GM18909 (cell line): ENCODE measurements around the gene CSN1S1.
"Not testable (repeated sequence)": the region's sequence is repeated elsewhere in the genome, so short reads cannot be mapped to it uniquely, and the experiment has no call there.

ENCODE experiments used
- ATAC-seq: cut with Tn5 transposase; IDR thresholded peaks from one replicate; pipeline ENCODE4 v1.9.1; 2021; ENCODE audit warnings: mild to moderate bottlenecking; ENCODE audit not compliant: unreplicated experiment, poor library complexity

CSN1S1 gene

GRCh38 chr4:69930768-69931167, at the start of gene CSN1S1:
Gene CSN1S1, plus strand, starts transcription at chr4:69931068. Its CDS starts 1,488 bp downstream, at chr4:69932556.
- no peak for ATAC-seq

DNA sequence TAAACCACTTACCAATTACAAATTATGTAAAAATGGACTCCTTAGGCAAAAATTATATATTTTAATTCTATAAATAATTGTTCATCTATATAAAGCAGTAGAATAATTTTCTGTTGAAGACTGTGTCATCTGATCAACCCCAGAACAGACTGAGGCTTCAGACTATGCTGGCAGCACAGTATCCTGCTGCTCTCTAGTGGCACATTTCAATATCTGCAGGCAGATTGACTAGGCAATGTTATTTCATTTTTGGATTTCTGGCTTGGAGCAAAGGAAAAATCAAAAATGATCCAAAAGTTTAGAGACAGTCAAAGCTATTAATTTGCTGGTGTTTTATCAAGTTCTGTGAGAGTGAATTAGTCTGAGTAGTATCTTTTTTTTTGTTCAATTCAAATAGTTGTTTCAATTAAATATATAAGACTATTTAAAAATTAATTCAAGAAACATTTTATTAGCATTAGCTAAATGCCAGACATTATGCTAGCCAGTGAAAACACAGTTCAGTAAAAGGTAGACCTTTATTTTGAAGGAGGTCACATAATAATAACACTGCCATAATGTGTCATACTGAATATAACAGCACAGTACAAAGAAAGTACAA, 49.6 kb upstream of the CSN1S1 start:
- ATAC-seq: peak; percentile 83

DNA sequence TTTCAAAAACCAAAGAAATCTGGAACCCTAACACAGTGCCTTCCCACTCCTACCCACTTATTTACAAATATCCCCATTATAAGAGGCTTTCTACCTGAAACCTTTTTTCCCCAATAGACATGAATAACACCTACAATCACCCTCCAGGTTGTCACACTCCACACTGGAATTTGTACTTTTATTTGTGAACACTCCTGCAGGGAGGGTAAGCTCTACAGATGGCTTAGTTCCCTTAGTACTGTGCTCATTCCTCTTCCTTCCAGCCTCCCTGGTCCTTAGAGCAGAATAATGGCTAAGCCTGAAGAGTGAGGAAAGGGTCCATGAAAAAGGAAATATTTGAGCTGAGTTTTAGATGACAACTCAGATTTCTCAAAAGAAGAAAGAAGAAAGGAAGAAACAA, 48.7 kb upstream of the CSN1S1 start:
- ATAC-seq: no peak

- ATAC-seq: no peak
These were observed 42.5 kb upstream of the CSN1S1 start for GRCh38 chr4:69888336-69888735.

DNA sequence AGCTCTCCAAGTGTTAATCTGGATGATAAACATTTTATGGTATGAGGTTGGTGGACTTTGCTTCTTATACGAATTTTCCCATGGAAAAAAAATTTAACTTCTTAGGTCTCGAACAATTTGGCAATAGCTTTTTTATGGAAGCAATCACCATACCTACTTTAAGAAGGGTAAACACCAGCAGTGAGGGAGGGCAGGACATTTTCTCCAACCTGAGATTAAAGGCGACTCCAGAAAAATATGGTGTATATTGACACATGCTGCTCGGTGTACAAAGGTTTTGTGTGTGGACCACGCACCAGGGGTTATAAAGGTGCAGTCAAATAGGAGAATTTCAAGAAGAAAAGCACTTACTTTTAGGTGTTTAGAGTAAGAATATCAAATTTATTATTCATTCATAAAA, 36.7 kb upstream of the CSN1S1 start:
- ATAC-seq: no peak

DNA sequence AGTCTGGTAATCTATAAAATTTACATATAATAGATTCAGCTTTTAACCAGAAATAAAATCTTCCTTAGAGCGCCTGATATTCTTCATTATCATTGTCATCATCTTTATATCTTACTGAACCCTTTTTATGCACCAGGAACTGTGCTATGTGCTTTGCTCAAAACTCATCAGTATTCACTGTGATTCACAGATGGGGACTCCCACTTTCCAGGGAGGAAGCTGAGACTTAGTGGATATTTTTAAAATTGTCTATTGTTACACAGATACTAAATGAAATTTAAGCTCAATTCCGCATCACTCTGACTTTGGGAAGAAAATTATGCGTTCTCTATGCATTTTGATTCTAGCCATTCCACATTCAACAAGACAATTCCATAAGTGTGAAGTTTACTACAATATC, 36.1 kb upstream of the CSN1S1 start:
- no peak for ATAC-seq

DNA sequence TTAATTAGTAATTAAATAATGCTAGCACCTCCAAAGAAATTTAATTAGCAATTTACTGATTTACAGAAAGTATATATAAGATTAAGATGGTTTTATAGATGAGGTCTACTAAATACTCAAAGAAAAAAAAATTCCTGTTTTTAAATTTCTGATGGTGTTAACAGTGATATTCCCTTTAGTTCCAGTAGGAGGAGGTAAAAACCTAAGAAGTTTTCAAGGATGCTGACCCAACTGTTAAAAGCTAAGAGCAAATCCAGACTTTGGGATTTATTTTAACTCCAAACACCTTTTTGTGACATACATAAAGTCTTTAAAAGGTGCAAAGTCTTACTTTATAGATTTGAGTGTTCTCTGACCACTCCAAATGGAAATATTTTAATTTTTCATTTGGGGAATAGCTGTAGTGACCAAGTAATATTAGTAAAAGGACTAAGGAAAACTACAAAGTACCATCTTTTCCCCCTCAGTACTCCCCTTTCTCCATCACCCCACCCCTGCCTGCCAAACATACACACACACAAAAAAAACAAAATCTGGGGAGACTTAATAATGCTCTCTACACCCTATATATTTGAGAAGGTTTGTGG, 34.2 kb upstream of the CSN1S1 start:
- ATAC-seq: no peak

DNA sequence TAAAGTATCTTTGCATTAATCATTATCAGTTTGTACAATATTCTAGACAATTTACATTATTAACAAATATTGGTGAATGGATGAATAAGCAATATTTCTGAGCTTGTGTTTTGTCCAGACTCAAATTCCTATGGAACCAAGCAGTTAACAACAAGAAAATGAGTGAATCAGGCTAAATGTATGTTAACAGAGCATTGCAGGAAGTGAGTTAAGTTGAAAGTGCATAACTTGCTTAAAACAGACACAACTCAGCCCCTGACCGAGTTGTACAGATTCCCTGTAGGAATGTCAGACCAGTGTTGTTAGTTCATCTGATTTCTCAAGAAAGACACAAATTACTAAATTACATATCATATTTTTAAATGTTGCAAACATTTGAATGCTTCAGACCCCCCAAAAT, 23.7 kb upstream of the CSN1S1 start:
- no peak for ATAC-seq

- no peak for ATAC-seq
These were observed 21.7 kb upstream of the CSN1S1 start for GRCh38 chr4:69909195-69909594.

- peak; percentile 80 for ATAC-seq
These were observed 20.7 kb upstream of the CSN1S1 start for GRCh38 chr4:69910016-69910782.

DNA sequence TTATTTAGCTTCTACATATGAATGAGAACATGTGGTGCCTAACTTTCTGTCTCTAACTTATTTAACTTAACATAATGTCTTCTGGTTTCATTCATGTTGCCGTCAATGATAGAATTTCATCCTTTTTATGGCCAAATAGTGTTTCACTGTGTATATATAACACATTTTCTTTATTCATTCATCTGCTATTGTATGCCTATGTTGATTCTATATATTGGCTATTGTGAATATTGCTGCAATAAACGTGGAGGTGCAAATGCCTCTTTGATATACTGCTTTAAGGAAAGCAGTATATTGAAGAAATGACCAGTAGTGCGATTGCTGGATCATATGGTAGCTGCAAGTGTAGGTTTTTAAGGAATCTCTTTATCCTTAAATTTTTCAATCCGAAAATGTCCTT, 10.0 kb upstream of the CSN1S1 start:
- no peak for ATAC-seq

DNA sequence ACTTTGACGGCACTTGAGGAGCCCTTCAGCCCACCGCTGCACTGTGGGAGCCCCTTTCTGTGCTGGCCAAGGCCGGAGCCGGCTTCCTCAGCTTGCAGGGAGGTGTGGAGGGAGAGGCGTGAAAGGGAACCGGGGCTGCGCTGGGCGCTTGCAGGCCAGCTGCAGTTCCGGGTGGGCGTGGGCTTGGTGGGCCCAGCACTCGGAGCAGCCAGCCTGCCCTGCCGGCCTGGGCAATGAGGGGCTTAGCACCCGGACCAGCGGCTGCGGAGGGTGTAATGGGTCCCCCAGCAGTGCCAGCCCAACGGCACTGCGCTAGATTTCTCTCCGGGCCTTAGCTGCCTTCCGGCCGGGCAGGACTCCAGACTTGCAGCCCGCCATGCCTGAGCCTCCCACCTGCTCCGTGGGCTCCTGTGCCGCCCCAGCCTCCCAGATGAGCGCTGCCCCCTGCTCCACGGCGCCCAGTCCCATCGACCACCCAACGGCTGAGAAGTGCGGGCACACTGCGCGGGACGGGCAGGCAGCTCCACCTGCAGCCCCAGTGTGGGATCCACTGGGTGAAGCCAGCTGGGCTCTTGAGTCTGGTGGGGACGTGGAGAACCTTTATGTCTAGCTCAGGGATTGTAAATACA, 7.0 kb upstream of the CSN1S1 start:
- not testable (repeated sequence) for ATAC-seq

DNA sequence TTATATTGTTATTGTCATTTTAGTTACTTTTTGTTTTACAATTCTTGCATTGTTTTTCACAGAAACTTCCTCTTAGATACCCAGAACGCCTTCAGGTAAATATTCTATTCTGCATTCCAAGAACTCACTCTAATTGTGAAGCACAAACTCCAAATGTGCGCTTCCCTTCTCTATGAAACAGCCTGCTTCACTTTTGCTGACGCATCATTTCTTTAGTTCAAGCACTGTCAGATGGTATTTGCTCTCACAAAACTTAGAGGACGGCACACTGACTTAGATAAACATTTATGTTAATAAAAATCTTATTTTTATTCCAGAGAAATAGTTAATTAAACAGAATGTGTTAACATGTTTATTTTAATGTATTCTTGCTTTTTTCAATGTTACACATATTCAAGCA, 3.3 kb downstream of the CSN1S1 start:
- ATAC-seq: no peak

DNA sequence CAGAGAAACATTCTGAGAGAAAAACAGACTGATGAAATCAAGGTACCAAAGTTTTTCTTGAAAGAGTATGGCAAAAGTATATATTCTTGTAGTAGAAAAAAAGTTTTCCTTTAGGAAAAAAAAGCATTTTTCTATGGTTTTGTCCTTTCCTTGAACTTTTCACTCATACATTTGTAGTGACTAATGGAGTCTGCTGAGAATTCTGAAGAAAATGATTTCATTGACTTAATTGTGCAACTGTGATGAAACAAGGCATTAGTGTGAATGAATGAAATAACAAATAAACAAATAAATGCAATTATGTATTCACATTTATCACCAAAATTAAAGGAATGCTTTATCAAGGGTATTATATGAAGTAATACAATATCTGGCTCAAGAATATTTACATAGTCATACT, 5.7 kb downstream of the CSN1S1 start:
- ATAC-seq: no peak

- no peak for ATAC-seq
These were observed 20.7 kb downstream of the CSN1S1 start for GRCh38 chr4:69951602-69952001.

DNA sequence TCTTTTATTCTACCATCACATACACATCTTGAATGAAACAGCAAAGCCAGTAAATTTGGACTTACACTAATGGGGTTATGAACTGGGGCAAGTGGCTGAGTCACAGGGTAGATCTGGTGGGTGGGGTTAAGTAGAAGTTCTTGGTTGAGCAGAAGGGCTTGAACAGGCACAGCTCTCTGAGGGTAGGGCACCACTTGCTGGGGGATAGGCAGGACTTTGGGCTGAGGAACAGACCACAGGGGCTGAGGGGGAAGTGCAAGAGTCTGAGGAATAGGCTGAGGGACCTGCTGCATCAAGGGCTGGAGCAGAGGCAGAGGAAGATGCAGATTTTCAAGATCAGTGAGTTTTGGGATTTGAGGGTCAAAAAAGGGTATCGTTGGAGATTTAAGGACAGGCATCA, 26.3 kb downstream of the CSN1S1 start:
- no peak for ATAC-seq

GRCh38 chr4:69965628-69966027, 34.8 kb downstream of the CSN1S1 start, which contains the start of gene CSN2:
Gene CSN2, minus strand, starts transcription at chr4:69965728. Its CDS starts 4,733 bp downstream, at chr4:69960995.
- no peak for ATAC-seq

GRCh38 chr4:69970071-69970470, 39.2 kb downstream of the CSN1S1 start:
- ATAC-seq: no peak

DNA sequence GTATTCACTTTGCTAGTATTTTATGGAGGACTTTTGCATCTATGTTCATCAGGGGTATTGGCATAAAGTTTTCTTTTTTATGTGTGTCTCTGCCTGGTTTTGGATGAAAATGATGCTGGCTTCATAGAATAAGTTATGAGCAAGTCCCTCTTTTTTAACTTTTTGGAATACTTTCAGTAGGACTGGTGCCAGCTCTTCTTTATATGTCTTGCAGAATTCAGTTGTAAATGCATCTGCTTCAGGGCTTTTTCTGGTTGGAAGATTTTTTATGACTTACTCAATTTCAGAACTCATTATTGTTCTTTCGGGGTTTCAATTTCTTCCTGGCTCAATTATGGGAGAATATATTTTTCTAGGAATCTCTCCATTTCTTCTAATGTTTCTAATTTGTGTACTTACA, 43.8 kb downstream of the CSN1S1 start:
- no peak for ATAC-seq

DNA sequence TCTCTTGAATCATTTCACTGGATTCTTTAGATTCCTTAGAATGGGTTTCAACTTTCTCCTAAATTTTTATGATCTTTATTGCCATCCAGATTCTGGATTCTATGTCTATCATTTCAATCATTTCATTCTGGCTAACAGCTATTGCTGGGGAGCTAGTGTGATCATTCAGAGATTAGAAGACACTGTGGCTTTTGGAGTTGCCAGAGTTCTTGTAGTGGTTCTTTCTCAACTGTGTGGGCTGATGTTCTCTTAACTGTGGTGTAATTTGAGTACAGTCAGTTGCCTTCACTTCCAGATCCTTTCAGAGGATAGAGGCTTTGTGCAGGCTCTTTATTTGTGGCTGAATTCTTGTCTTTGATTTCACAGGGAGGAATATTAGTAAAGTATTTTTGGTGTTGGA, 46.7 kb downstream of the CSN1S1 start:
- no peak for ATAC-seq

GRCh38 chr4:69984030-69984443, 53.2 kb downstream of the CSN1S1 start:
- no peak for ATAC-seq
